ENCODE results near the gene GDPD3.

- TF ChIP-seq POLR2A (IDR thresholded peaks at IDR 0.05; ENCODE audit: low read depth) (no peak), POLR2AphosphoS5 (IDR thresholded peaks at IDR 0.05) (no peak), EP300 (IDR thresholded peaks at IDR 0.05) (no peak)
- TF ChIP-seq, protein P1, sequence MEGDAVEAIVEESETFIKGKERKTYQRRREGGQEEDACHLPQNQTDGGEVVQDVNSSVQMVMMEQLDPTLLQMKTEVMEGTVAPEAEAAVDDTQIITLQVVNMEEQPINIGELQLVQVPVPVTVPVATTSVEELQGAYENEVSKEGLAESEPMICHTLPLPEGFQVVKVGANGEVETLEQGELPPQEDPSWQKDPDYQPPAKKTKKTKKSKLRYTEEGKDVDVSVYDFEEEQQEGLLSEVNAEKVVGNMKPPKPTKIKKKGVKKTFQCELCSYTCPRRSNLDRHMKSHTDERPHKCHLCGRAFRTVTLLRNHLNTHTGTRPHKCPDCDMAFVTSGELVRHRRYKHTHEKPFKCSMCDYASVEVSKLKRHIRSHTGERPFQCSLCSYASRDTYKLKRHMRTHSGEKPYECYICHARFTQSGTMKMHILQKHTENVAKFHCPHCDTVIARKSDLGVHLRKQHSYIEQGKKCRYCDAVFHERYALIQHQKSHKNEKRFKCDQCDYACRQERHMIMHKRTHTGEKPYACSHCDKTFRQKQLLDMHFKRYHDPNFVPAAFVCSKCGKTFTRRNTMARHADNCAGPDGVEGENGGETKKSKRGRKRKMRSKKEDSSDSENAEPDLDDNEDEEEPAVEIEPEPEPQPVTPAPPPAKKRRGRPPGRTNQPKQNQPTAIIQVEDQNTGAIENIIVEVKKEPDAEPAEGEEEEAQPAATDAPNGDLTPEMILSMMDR (IDR thresholded peaks at IDR 0.05) = no peak
These were observed 46.4 kb downstream of the GDPD3 start for GRCh38 chr16:30066761-30067583.

Data from esophagus muscularis mucosa (tissue), 4 donors.